Measurements from ENCODE around the gene OR2A7. TPM values are rescaled to one million over a fixed set of nuclear protein-coding genes. Genes with fewer than 3 reads are reported as not detected.
"Not testable (repeated sequence)": the region's sequence is repeated elsewhere in the genome, so short reads cannot be mapped to it uniquely, and the experiment has no call there.

OR2A7 gene
- total RNA-seq, 1 donor = 1.1 TPM

DNA sequence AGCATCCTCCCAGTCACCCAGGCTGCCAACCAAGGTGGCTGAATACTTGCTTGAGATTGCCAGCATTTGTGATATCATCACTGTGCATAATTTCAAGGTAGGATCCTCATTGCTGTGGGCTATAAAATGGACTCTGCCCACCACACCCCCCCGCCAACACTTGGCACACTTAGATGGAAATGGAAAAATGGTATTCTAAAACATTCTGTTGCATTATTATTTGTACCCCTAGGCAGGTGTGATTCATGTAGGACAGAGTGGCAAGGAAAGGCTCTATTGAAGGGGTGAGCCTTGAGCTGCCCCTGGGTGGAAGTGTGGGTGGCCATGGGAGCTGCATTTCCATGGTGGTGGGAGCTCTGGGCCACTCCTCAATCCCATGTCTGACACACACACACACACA, 46.0 kb downstream of the OR2A7 start:
- H3K79me2 ChIP-seq (ENCODE audit: insufficient read depth, low read length); H3K4me1 ChIP-seq (ENCODE audit: insufficient read depth, low read length); H3K4me2 ChIP-seq (ENCODE audit: insufficient read depth, low read length); H2AFZ ChIP-seq (ENCODE audit: low read length); H3K27ac ChIP-seq (ENCODE audit: low read depth, low read length); H3K9me3 ChIP-seq (ENCODE audit: low read depth, low read length); H3K27me3 ChIP-seq (ENCODE audit: insufficient read depth, low read length); H4K20me1 ChIP-seq (ENCODE audit: insufficient read depth, low read length); H3K36me3 ChIP-seq (ENCODE audit: insufficient read depth, low read length); DNase-seq (ENCODE audit: insufficient read length, low spot score, missing footprints); H3K4me3 ChIP-seq (ENCODE audit: insufficient read depth, low read length): not testable (repeated sequence)

DNA sequence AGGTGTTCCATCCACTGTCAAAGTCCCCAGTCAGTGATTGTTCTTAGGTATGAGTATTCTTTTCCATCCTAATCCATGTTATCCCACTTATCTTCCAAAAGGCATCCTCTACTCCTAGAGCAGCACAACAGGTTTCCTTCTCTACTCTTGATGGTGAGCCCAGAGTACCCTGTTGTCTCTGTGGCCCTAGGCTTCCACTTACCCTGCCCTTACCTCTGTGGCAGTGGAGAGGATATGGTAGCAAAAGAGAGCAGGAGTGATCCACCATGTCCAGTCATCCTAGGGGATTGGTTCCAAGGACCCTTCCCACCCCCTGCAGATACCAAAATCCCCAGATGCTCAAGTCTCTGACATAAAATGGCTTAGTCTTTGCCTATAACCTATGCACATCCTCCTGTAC, 47.4 kb downstream of the OR2A7 start:
- H3K27me3 ChIP-seq (ENCODE audit: insufficient read depth, low read length); H2AFZ ChIP-seq (ENCODE audit: low read length); H3K27ac ChIP-seq (ENCODE audit: low read depth, low read length): not testable (repeated sequence)

More for the DNA sequence above, 47.4 kb downstream of the OR2A7 start:
- H3K4me2 ChIP-seq (ENCODE audit: insufficient read depth, low read length); H3K9me3 ChIP-seq (ENCODE audit: low read depth, low read length); DNase-seq (ENCODE audit: insufficient read length, low spot score, missing footprints); H3K79me2 ChIP-seq (ENCODE audit: insufficient read depth, low read length); H3K4me3 ChIP-seq (ENCODE audit: insufficient read depth, low read length); H3K4me1 ChIP-seq (ENCODE audit: insufficient read depth, low read length); H4K20me1 ChIP-seq (ENCODE audit: insufficient read depth, low read length); H3K36me3 ChIP-seq (ENCODE audit: insufficient read depth, low read length): not testable (repeated sequence)

Other genes with a start within 250 kb of the OR2A7 start
- not detected in 2 replicates for gene OR2A5, start 215.8 kb downstream of the OR2A7 start, total RNA-seq
- not detected in 2 replicates for gene OR2A25, start 195.0 kb downstream of the OR2A7 start, total RNA-seq
- not detected in 2 replicates for gene OR2A12, start 178.5 kb downstream of the OR2A7 start, total RNA-seq
- gene OR2A2, start 155.2 kb downstream of the OR2A7 start, total RNA-seq = not detected in 2 replicates
- gene OR2A14, start 141.6 kb downstream of the OR2A7 start, total RNA-seq = not detected in 2 replicates
- 0.36 and 2.4 TPM in 2 replicates for gene CTAGE4, start 81.3 kb downstream of the OR2A7 start, total RNA-seq
- 2.4 and 3.6 TPM in 2 replicates for gene ARHGEF35, start 69.0 kb downstream of the OR2A7 start, total RNA-seq
- under 0.01 TPM in 1 of 2 replicates, not detected in the other for gene OR2A42, start 25.2 kb downstream of the OR2A7 start, total RNA-seq
- 1.4 and 2.4 TPM in 2 replicates for gene CTAGE8, start 4.5 kb upstream of the OR2A7 start, total RNA-seq
- 0.29 and 0.36 TPM in 2 replicates for gene OR2A1, start 47.6 kb upstream of the OR2A7 start, total RNA-seq
- gene ARHGEF5, start 90.6 kb upstream of the OR2A7 start, total RNA-seq = 4.7 and 8.5 TPM in 2 replicates
- not detected in 2 replicates for gene NOBOX, start 138.9 kb upstream of the OR2A7 start, total RNA-seq